ENCODE results near the gene COL27A1. TPM values are rescaled to one million over a fixed set of nuclear protein-coding genes. Genes with fewer than 3 reads are reported as not detected.

Gene COL27A1
- total RNA-seq, 1 donor from 2014 or later, result 7.4 TPM

DNA sequence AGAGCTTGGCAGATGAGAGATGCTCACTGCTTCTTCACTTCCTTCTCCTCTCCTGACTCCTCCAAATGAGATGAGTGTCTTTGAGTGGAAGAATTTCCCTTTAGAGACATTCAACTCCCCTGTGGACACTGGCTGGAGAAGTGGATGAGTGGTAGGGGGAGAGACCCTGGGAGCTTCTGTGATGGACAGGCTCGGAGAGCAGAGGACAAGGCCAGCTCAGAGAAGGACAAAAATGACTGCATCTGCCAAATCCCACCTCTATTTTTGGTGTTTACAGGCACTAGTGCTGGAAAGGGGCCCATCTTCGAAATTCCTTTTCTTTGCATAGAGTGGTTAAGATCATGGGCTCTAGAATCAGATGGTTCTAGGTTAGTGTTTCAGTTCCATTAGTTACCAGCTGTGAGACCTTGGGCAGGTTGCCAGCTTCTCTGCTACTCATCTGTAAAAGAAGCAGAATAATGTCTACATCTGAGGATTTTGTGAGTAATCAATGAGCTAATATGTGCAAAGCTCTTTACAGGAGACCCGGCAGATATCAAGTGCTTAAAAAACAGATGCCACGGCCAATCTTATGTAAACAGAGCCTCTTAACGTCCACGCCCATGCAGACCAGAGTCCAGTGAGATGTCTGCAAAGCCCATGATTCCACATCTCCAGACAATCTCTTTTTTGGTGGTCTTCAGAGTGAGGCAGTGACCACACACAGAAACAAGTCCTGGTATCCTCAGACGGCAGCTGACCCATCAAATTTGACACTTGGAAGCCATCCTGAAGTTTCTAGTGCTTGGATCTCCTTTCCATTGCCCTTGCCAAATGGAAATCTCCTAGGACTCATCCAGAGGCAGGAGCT is 13.6 kb upstream of the COL27A1 start:
- no peak overlapping the region for H3K27ac Mint-ChIP-seq
- no peaks in the 10 kb centered on the region for H3K4me1 Mint-ChIP-seq (ENCODE audit: low read depth)
- no peaks in the 10 kb centered on the region for H3K36me3 Mint-ChIP-seq (ENCODE audit: low read depth)
- no peak for DNase-seq (ENCODE audit: low spot score)
- intact Hi-C loops (cut with micrococcal nuclease), result no loop called here
- H3K9me3 Mint-ChIP-seq, result no peaks in the 10 kb centered on the region
- peaks cover 7% of the 10 kb centered on the region for H3K27me3 Mint-ChIP-seq (ENCODE audit: insufficient read depth)
- H3K4me3 Mint-ChIP-seq, result no peak overlapping the region

- peaks cover 7% of the 10 kb centered on the region for H3K27me3 Mint-ChIP-seq (ENCODE audit: insufficient read depth)
- H3K4me1 Mint-ChIP-seq (ENCODE audit: low read depth), result no peaks in the 10 kb centered on the region
- DNase-seq (ENCODE audit: low spot score), result no peak
- H3K27ac Mint-ChIP-seq, result no peak overlapping the region
- no peaks in the 10 kb centered on the region for H3K9me3 Mint-ChIP-seq
- intact Hi-C loops (cut with micrococcal nuclease), result no loop called here
- no peak overlapping the region for H3K4me3 Mint-ChIP-seq
- H3K36me3 Mint-ChIP-seq (ENCODE audit: low read depth), result no peaks in the 10 kb centered on the region
These were observed 12.1 kb upstream of the COL27A1 start for GRCh38 chr9:114143234-114143633.

DNA sequence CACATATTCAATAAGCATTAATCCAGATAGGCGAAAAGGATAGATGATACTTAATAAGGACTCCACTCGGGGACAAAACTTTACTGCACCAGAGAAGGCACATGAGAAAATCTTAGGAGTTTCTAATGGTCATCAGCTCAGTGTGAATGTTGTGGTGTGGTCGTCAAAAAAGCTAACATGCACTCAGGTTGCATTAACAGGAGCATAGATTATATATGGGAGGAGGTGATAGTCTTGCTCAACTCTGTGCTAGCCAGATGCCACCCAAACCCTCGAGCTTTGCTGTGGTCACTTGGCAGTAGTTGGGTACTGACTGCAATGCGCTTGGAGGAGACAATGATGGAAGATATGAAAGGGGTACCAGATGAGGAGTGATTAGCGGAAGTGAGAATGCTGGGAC is 8.6 kb upstream of the COL27A1 start:
- Mint-ChIP-seq H3K27me3 (ENCODE audit: insufficient read depth) (peaks cover 14% of the 10 kb centered on the region), H3K4me3 (no peak overlapping the region), H3K27ac (no peak overlapping the region), H3K36me3 (ENCODE audit: low read depth) (no peaks in the 10 kb centered on the region), H3K9me3 (no peaks in the 10 kb centered on the region), H3K4me1 (ENCODE audit: low read depth) (no peaks in the 10 kb centered on the region)
- no peak for DNase-seq (ENCODE audit: low spot score)
- intact Hi-C loops (cut with micrococcal nuclease), result no loop called here

GRCh38 chr9:114149181-114149580 is 6.2 kb upstream of the COL27A1 start:
- H3K4me3 Mint-ChIP-seq, result no peak overlapping the region
- peaks cover under 1% of the 10 kb centered on the region for H3K4me1 Mint-ChIP-seq (ENCODE audit: low read depth)
- no peak for DNase-seq (ENCODE audit: low spot score)
- intact Hi-C loops (cut with micrococcal nuclease), result no loop called here
- no peak overlapping the region for H3K27ac Mint-ChIP-seq
- no peaks in the 10 kb centered on the region for H3K36me3 Mint-ChIP-seq (ENCODE audit: low read depth)
- peaks cover 30% of the 10 kb centered on the region for H3K27me3 Mint-ChIP-seq (ENCODE audit: insufficient read depth)
- no peaks in the 10 kb centered on the region for H3K9me3 Mint-ChIP-seq

DNA sequence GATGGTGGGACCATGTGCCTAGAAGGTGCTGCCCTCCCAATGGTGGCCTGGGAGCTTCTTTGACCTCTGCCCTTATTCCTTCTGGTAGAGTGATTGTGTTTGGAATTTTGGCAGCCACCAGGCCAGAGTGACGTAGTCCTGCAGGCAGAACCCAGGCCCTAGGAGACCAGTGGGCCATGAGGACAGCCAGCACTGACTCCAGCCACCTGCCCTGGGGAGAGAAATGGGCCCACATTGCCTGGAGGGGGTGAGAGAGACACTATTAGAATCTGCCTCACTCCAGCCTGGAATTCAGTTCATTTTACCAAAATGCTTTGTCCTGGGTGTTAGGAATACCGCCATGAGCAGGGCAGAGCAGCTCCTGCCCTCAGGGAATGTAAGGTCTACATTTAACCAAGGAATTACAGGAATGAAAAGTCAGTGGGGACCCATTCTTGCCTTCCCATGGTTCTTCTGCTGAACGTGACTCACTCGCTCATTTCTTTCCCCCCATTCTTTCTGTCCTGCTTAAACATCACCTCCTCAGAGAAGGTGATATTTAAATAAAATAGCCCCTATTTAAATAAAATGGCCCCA is 5.5 kb upstream of the COL27A1 start:
- intact Hi-C loops (cut with micrococcal nuclease), result loop anchor here (10.0 kb wide), 2 partner anchors 355 to 505 kb away; partner anchors contain the start of genes TEX53 and WHRN
- Mint-ChIP-seq H3K9me3 (no peaks in the 10 kb centered on the region), H3K36me3 (ENCODE audit: low read depth) (peaks cover 2% of the 10 kb centered on the region), H3K27me3 (ENCODE audit: insufficient read depth) (peaks cover 37% of the 10 kb centered on the region), H3K27ac (no peak overlapping the region), H3K4me3 (no peak overlapping the region), H3K4me1 (ENCODE audit: low read depth) (peaks cover 7% of the 10 kb centered on the region)
- DNase-seq (ENCODE audit: low spot score), result no peak

GRCh38 chr9:114150608-114151007 is 4.7 kb upstream of the COL27A1 start:
- no peak overlapping the region for H3K4me3 Mint-ChIP-seq
- no peak overlapping the region for H3K27ac Mint-ChIP-seq
- intact Hi-C loops (cut with micrococcal nuclease), result loop anchor here (10.0 kb wide), 2 partner anchors 354 to 504 kb away; partner anchors contain the start of genes TEX53 and WHRN
- H3K36me3 Mint-ChIP-seq (ENCODE audit: low read depth), result peaks cover 2% of the 10 kb centered on the region
- DNase-seq (ENCODE audit: low spot score), result no peak
- H3K27me3 Mint-ChIP-seq (ENCODE audit: insufficient read depth), result peaks cover 43% of the 10 kb centered on the region
- H3K4me1 Mint-ChIP-seq (ENCODE audit: low read depth), result peaks cover 11% of the 10 kb centered on the region
- no peaks in the 10 kb centered on the region for H3K9me3 Mint-ChIP-seq

DNA sequence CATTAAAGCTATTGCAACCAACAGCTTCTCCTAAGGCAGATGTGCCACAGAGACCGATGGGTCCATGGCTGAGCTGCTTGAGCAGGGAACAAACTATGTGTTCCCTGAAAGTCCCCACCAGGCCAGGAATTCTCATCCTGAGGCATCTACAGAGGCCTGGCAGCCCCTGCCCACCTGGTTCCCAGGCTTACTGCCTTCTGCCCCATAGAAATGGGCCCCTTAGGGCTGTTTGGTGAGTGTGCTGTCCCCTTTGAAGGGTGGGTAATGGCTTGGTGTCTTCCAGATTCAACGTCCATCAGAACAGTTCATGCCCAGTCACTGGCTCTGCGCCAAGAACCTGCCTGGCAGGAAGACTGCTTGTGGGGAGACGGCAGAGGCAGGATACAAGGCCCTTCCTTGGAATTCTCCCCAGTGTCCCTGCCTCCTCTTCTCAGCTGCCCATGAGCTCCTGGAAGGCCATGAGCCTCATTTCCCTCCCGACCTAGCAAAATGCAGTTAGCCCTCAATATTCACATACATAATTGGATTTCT is 3.8 kb upstream of the COL27A1 start:
- H3K27ac Mint-ChIP-seq, result no peak overlapping the region
- DNase-seq (ENCODE audit: low spot score), result no peak
- no peaks in the 10 kb centered on the region for H3K9me3 Mint-ChIP-seq
- peaks cover 2% of the 10 kb centered on the region for H3K36me3 Mint-ChIP-seq (ENCODE audit: low read depth)
- H3K4me1 Mint-ChIP-seq (ENCODE audit: low read depth), result peaks cover 15% of the 10 kb centered on the region
- intact Hi-C loops (cut with micrococcal nuclease), result loop anchor here (10.0 kb wide), 2 partner anchors 353 to 503 kb away; partner anchors contain the start of genes TEX53 and WHRN
- H3K27me3 Mint-ChIP-seq (ENCODE audit: insufficient read depth), result peaks cover 43% of the 10 kb centered on the region
- H3K4me3 Mint-ChIP-seq, result no peak overlapping the region

- Mint-ChIP-seq H3K36me3 (ENCODE audit: low read depth) (peaks cover 2% of the 10 kb centered on the region), H3K27me3 (ENCODE audit: insufficient read depth) (peaks cover 49% of the 10 kb centered on the region), H3K4me3 (peak overlapping the region; percentile 76), H3K9me3 (no peaks in the 10 kb centered on the region), H3K4me1 (ENCODE audit: low read depth) (peaks cover 16% of the 10 kb centered on the region), H3K27ac (peak overlapping the region; percentile 65)
- no peak for DNase-seq (ENCODE audit: low spot score)
- intact Hi-C loops (cut with micrococcal nuclease), result loop anchor here (10.0 kb wide), 2 partner anchors 351 to 501 kb away; partner anchors contain the start of genes TEX53 and WHRN
These were observed 1.4 kb upstream of the COL27A1 start for GRCh38 chr9:114153761-114154599.

GRCh38 chr9:114154600-114155102 is 686 bp upstream of the COL27A1 start:
- peak overlapping the region; percentile 76 for H3K4me3 Mint-ChIP-seq
- peak overlapping the region; percentile 65 for H3K27ac Mint-ChIP-seq
- peaks cover 16% of the 10 kb centered on the region for H3K4me1 Mint-ChIP-seq (ENCODE audit: low read depth)
- peaks cover 2% of the 10 kb centered on the region for H3K36me3 Mint-ChIP-seq (ENCODE audit: low read depth)
- H3K27me3 Mint-ChIP-seq (ENCODE audit: insufficient read depth), result peaks cover 50% of the 10 kb centered on the region
- H3K9me3 Mint-ChIP-seq, result no peaks in the 10 kb centered on the region
- no peak for DNase-seq (ENCODE audit: low spot score)
- intact Hi-C loops (cut with micrococcal nuclease), result loop anchor here (1.0 to 10.0 kb wide), 7 partner anchors 46 to 500 kb away; partner anchors contain the start of genes TEX53 and WHRN

- Mint-ChIP-seq H3K27ac (peak overlapping the region; percentile 74), H3K4me3 (peak overlapping the region; percentile 87), H3K36me3 (ENCODE audit: low read depth) (peaks cover 2% of the 10 kb centered on the region), H3K27me3 (ENCODE audit: insufficient read depth) (peaks cover 46% of the 10 kb centered on the region), H3K9me3 (no peaks in the 10 kb centered on the region), H3K4me1 (ENCODE audit: low read depth) (peaks cover 16% of the 10 kb centered on the region)
- intact Hi-C loops (cut with micrococcal nuclease), result loop anchor here (1.0 to 10.0 kb wide), 7 partner anchors 48 to 499 kb away; partner anchors contain the start of genes TEX53 and WHRN
- peak; percentile 4 for DNase-seq (ENCODE audit: low spot score)
These were observed 789 bp downstream of the COL27A1 start for GRCh38 chr9:114155995-114156656.

GRCh38 chr9:114156657-114157421 is 1.5 kb downstream of the COL27A1 start:
- peak overlapping the region; percentile 87 for H3K4me3 Mint-ChIP-seq

More at GRCh38 chr9:114156657-114157421, 1.5 kb downstream of the COL27A1 start:
- H3K27ac Mint-ChIP-seq, result peak overlapping the region; percentile 74
- peaks cover 2% of the 10 kb centered on the region for H3K36me3 Mint-ChIP-seq (ENCODE audit: low read depth)
- peaks cover 16% of the 10 kb centered on the region for H3K4me1 Mint-ChIP-seq (ENCODE audit: low read depth)
- H3K9me3 Mint-ChIP-seq, result no peaks in the 10 kb centered on the region
- intact Hi-C loops (cut with micrococcal nuclease), result loop anchor here (5.0 to 10.0 kb wide), 3 partner anchors 240 to 498 kb away; partner anchors contain the start of genes TEX53 and WHRN
- no peak for DNase-seq (ENCODE audit: low spot score)
- H3K27me3 Mint-ChIP-seq (ENCODE audit: insufficient read depth), result peaks cover 41% of the 10 kb centered on the region

Measured in activated T-helper 1 cell treated with anti-CD3 and anti-CD28 coated beads, Interleukin-12 subunit alpha, Interleukin-12 subunit beta, Interleukin-2, Interleukin-4 antibody, amounts not matched to agents 30 ng/mL and 10 ng/mL and 1 ng/mL, durations not matched to agents 14 hours and 24 hours and 36 hours (primary cell).